Transverse colon (tissue), 4 donors: ENCODE measurements around the gene DDX1.
A peak's percentile ranks its signal among the peaks of the same experiment; 100 is the strongest.

Experiments
- CTCF ChIP-seq, 5 experiments: fragments of 200-600 bp in 3 of 5; fragments of 450-650 bp in 2 of 5; sonication (generic) in 3 of 5; IDR thresholded peaks; 1 replicate in 2 of 5; 2 replicates in 3 of 5; pipeline ENCODE4 v1.5.1; 2016 to 2017; ENCODE audit warnings: antibody characterized with exemption in 5 of 5, inconsistent platforms in 3 of 5, mild to moderate bottlenecking in 2 of 5, moderate library complexity in 1 of 5
- EP300 ChIP-seq: sonication (generic); formaldehyde crosslinking; IDR thresholded peaks from one replicate; pipeline ENCODE4 v1.6.1; 2017; ENCODE audit warnings: antibody characterized with exemption, low read depth
- POLR2A ChIP-seq: fragments of 450-650 bp; IDR thresholded peaks from one replicate; pipeline ENCODE4 v1.6.1; 2016; ENCODE audit warnings: antibody characterized with exemption, mild to moderate bottlenecking, moderate library complexity
- POLR2AphosphoS5 ChIP-seq, 3 donors: sonication (generic); formaldehyde crosslinking; IDR thresholded peaks; one replicate each; pipeline ENCODE4 v1.6.1; 2016; ENCODE audit warnings: antibody characterized with exemption in 3 of 3

- TF ChIP-seq POLR2A (no peak), CTCF (IDR thresholded peaks at IDR 0.05) (peak in 1 of 5 experiments; percentile 8), POLR2AphosphoS5 (IDR thresholded peaks at IDR 0.05) (no peak), EP300 (no peak)
Observed at GRCh38 chr2:15665067-15665942, 73.6 kb downstream of the DDX1 start.
